ENCODE measurements around the gene ATP8A2.
"Not testable (repeated sequence)": the region's sequence is repeated elsewhere in the genome, so short reads cannot be mapped to it uniquely, and the experiment has no call there.

Gene ATP8A2

GRCh38 chr13:25784119-25784518, 412.3 kb downstream of the ATP8A2 start:
- DNase-seq (ENCODE audit: low spot score) (no peak), ATAC-seq (ENCODE audit: low read depth) (no peak)
- H3K27me3 ChIP-seq (ENCODE audit: insufficient read depth, poor library complexity, severe bottlenecking): no peaks in the 10 kb centered on the region
- no peak overlapping the region for H3K4me3 ChIP-seq (ENCODE audit: severe bottlenecking)
- no peaks in the 10 kb centered on the region for H3K9me3 ChIP-seq (ENCODE audit: severe bottlenecking)
- TF ChIP-seq, protein P1, sequence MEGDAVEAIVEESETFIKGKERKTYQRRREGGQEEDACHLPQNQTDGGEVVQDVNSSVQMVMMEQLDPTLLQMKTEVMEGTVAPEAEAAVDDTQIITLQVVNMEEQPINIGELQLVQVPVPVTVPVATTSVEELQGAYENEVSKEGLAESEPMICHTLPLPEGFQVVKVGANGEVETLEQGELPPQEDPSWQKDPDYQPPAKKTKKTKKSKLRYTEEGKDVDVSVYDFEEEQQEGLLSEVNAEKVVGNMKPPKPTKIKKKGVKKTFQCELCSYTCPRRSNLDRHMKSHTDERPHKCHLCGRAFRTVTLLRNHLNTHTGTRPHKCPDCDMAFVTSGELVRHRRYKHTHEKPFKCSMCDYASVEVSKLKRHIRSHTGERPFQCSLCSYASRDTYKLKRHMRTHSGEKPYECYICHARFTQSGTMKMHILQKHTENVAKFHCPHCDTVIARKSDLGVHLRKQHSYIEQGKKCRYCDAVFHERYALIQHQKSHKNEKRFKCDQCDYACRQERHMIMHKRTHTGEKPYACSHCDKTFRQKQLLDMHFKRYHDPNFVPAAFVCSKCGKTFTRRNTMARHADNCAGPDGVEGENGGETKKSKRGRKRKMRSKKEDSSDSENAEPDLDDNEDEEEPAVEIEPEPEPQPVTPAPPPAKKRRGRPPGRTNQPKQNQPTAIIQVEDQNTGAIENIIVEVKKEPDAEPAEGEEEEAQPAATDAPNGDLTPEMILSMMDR (IDR thresholded peaks at IDR 0.05; ENCODE audit: poor library complexity, severe bottlenecking): no peak
- no peaks in the 10 kb centered on the region for H3K36me3 ChIP-seq (ENCODE audit: low read depth)
- H3K4me1 ChIP-seq (ENCODE audit: insufficient read depth, poor library complexity, severe bottlenecking): no peaks in the 10 kb centered on the region
- H3K27ac ChIP-seq (ENCODE audit: poor library complexity, severe bottlenecking): no peak overlapping the region

GRCh38 chr13:25790137-25790536, 418.4 kb downstream of the ATP8A2 start:
- not testable (repeated sequence) for ATAC-seq (ENCODE audit: low read depth); H3K9me3 ChIP-seq (ENCODE audit: severe bottlenecking); H3K4me1 ChIP-seq (ENCODE audit: insufficient read depth, poor library complexity, severe bottlenecking); H3K36me3 ChIP-seq (ENCODE audit: low read depth); H3K27me3 ChIP-seq (ENCODE audit: insufficient read depth, poor library complexity, severe bottlenecking); H3K4me3 ChIP-seq (ENCODE audit: severe bottlenecking); DNase-seq (ENCODE audit: low spot score); H3K27ac ChIP-seq (ENCODE audit: poor library complexity, severe bottlenecking)

- no peaks in the 10 kb centered on the region for H3K27me3 ChIP-seq (ENCODE audit: insufficient read depth, poor library complexity, severe bottlenecking)
- H3K27ac ChIP-seq (ENCODE audit: poor library complexity, severe bottlenecking): no peak overlapping the region
- H3K36me3 ChIP-seq (ENCODE audit: low read depth): no peaks in the 10 kb centered on the region
- no peak overlapping the region for H3K4me3 ChIP-seq (ENCODE audit: severe bottlenecking)
- ATAC-seq (ENCODE audit: low read depth) (no peak), DNase-seq (ENCODE audit: low spot score) (no peak)
- no peaks in the 10 kb centered on the region for H3K9me3 ChIP-seq (ENCODE audit: severe bottlenecking)
- no peaks in the 10 kb centered on the region for H3K4me1 ChIP-seq (ENCODE audit: insufficient read depth, poor library complexity, severe bottlenecking)
- TF ChIP-seq, protein P1 (IDR thresholded peaks at IDR 0.05; ENCODE audit: poor library complexity, severe bottlenecking): no peak
Observed at GRCh38 chr13:25795277-25795676, 423.5 kb downstream of the ATP8A2 start.

- ATAC-seq (ENCODE audit: low read depth): no peak
- no peaks in the 10 kb centered on the region for H3K4me1 ChIP-seq (ENCODE audit: insufficient read depth, poor library complexity, severe bottlenecking)
- H3K27me3 ChIP-seq (ENCODE audit: insufficient read depth, poor library complexity, severe bottlenecking): no peaks in the 10 kb centered on the region
- no peaks in the 10 kb centered on the region for H3K36me3 ChIP-seq (ENCODE audit: low read depth)
- no peak for DNase-seq (ENCODE audit: low spot score)
- no peak overlapping the region for H3K27ac ChIP-seq (ENCODE audit: poor library complexity, severe bottlenecking)
- no peaks in the 10 kb centered on the region for H3K9me3 ChIP-seq (ENCODE audit: severe bottlenecking)
- TF ChIP-seq, protein P1 (IDR thresholded peaks at IDR 0.05; ENCODE audit: poor library complexity, severe bottlenecking): no peak
- no peak overlapping the region for H3K4me3 ChIP-seq (ENCODE audit: severe bottlenecking)
Observed at GRCh38 chr13:25796474-25796873, 424.7 kb downstream of the ATP8A2 start.

GRCh38 chr13:25798998-25799397, 427.2 kb downstream of the ATP8A2 start:
- DNase-seq (ENCODE audit: low spot score) (no peak), ATAC-seq (ENCODE audit: low read depth) (no peak)
- Histone ChIP-seq H3K9me3 (ENCODE audit: severe bottlenecking) (no peaks in the 10 kb centered on the region), H3K27me3 (ENCODE audit: insufficient read depth, poor library complexity, severe bottlenecking) (no peaks in the 10 kb centered on the region), H3K27ac (ENCODE audit: poor library complexity, severe bottlenecking) (no peak overlapping the region), H3K4me3 (ENCODE audit: severe bottlenecking) (no peak overlapping the region), H3K36me3 (ENCODE audit: low read depth) (no peaks in the 10 kb centered on the region), H3K4me1 (ENCODE audit: insufficient read depth, poor library complexity, severe bottlenecking) (no peaks in the 10 kb centered on the region)
- TF ChIP-seq, protein P1 (IDR thresholded peaks at IDR 0.05; ENCODE audit: poor library complexity, severe bottlenecking): no peak

All from RWPE2 (cell line).